Tibial nerve (tissue), 4 donors: ENCODE results near the gene EPHA3.

Experiments used
- EP300 ChIP-seq, 2 donors: sonication (generic); formaldehyde crosslinking; IDR thresholded peaks; one replicate each; pipeline ENCODE4 v1.6.1; 2017; ENCODE audit warnings: antibody characterized with exemption in 2 of 2, mild to moderate bottlenecking in 1 of 2
- POLR2A ChIP-seq, 2 donors: fragments of 450-650 bp; IDR thresholded peaks; one replicate each; pipeline ENCODE4 v1.6.1; 2017; ENCODE audit warnings: antibody characterized with exemption in 2 of 2, mild to moderate bottlenecking in 2 of 2, moderate library complexity in 2 of 2
- TF ChIP-seq, protein P1 (sequence below), 5 experiments: fragments of 200-600 bp in 3 of 5; fragments of 450-650 bp in 2 of 5; sonication (generic) in 3 of 5; IDR thresholded peaks; one replicate each; pipeline ENCODE4 v1.5.1; 2016 to 2019; ENCODE audit warnings: antibody characterized with exemption in 5 of 5, mild to moderate bottlenecking in 3 of 5, moderate library complexity in 2 of 5

DNA sequence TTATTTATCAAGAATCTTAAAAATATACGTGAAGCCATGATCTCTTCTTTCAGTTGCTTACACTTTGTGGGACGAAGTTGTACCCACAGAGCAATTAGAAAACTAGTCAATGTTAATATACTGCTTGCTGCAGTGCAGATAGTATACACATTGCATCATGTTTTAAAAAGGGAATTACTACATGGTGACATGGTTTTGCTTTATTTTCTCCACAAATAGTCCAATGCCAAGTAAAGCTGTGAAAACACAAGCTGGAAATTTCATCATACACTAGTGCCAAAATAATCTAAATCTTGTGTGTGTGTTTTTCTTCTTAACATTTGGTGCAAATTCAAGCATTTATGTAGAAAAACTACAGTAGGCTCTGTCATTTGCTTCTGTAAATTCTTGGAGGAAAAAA is 233.0 kb downstream of the EPHA3 start:
- TF ChIP-seq, protein P1, sequence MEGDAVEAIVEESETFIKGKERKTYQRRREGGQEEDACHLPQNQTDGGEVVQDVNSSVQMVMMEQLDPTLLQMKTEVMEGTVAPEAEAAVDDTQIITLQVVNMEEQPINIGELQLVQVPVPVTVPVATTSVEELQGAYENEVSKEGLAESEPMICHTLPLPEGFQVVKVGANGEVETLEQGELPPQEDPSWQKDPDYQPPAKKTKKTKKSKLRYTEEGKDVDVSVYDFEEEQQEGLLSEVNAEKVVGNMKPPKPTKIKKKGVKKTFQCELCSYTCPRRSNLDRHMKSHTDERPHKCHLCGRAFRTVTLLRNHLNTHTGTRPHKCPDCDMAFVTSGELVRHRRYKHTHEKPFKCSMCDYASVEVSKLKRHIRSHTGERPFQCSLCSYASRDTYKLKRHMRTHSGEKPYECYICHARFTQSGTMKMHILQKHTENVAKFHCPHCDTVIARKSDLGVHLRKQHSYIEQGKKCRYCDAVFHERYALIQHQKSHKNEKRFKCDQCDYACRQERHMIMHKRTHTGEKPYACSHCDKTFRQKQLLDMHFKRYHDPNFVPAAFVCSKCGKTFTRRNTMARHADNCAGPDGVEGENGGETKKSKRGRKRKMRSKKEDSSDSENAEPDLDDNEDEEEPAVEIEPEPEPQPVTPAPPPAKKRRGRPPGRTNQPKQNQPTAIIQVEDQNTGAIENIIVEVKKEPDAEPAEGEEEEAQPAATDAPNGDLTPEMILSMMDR (IDR thresholded peaks at IDR 0.05): no peak
- TF ChIP-seq EP300 (IDR thresholded peaks at IDR 0.05) (no peak), POLR2A (IDR thresholded peaks at IDR 0.05) (no peak)
